Endothelial cell of umbilical vein (primary cell): ENCODE results near the gene PPP1R8. TPM values are rescaled to one million over a fixed set of nuclear protein-coding genes. Genes with fewer than 3 reads are reported as not detected.

Source experiments
- BruUV-seq: library from RNA; stranded (reverse); fragments of 400-500 nt; replicated peaks from 2 replicates; lab custom pipeline; 2021; lab: Mats Ljungman, UMichigan
- CTCF ChIA-PET: fragments of 300-600, 350-600 bp; sonication (Branson Sonifier 250); formaldehyde crosslinking; loops from one replicate; lab custom pipeline; 2021; ENCODE audit warnings: antibody characterized with exemption, inconsistent platforms; lab: Charles Lee
- POLR2A ChIA-PET: fragments of 300-600, 350-600 bp; sonication (Branson Sonifier 250); formaldehyde crosslinking; loops from one replicate; lab custom pipeline; 2021; ENCODE audit warnings: antibody characterized with exemption, inconsistent platforms; lab: Charles Lee
- DNase-seq: peaks from one replicate; pipeline ENCODE4 v3.0.0-alpha.2; 2011; ENCODE audit warnings: low read depth, low spot score
- FAIRE-seq: peaks from 2 replicates; lab custom pipeline; 2011; peaks lifted over from hg19 to GRCh38; lab: Jason Lieb, UNC
- H2AFZ ChIP-seq: 2 replicates; pipeline ENCODE4 v1.6.0; 2012; ENCODE audit warnings: low read depth, low read length, control low read depth, inconsistent platforms
- H3K27ac ChIP-seq: 2 replicates; pipeline ENCODE4 v1.5.1; 2011; ENCODE audit warnings: low read depth, mild to moderate bottlenecking, control low read depth, low read length, moderate library complexity; ENCODE audit not compliant: insufficient read depth
- H3K27me3 ChIP-seq, 2 experiments: 2 replicates each; pipeline versions ENCODE4 v1.6.0 to v1.6.1; 2011; ENCODE audit warnings: low read length in 2 of 2, mixed read lengths in 1 of 2; ENCODE audit not compliant: control insufficient read depth in 2 of 2, insufficient read depth in 2 of 2
- H3K36me3 ChIP-seq, 2 experiments: 2 replicates in 1 of 2; 3 replicates in 1 of 2; pipeline ENCODE4 v1.5.1; 2011; ENCODE audit warnings: low read length in 2 of 2, mild to moderate bottlenecking in 1 of 2, moderate library complexity in 1 of 2; ENCODE audit not compliant: control insufficient read depth in 2 of 2, insufficient read depth in 2 of 2; ENCODE audit errors: extremely low read depth in 1 of 2
- H3K4me1 ChIP-seq: 3 replicates; pipeline ENCODE4 v1.5.1; 2011; ENCODE audit warnings: mild to moderate bottlenecking, low read length; ENCODE audit not compliant: control insufficient read depth, insufficient read depth; ENCODE audit errors: extremely low read depth
- H3K4me2 ChIP-seq: 2 replicates; pipeline ENCODE4 v1.6.1; 2011; ENCODE audit warnings: low read length, control low read depth, mixed read lengths; ENCODE audit not compliant: insufficient read depth
- H3K4me3 ChIP-seq, 3 experiments: fragments of 200-600 bp in 1 of 3; sonication (generic), shearing (Covaris generic) in 1 of 3; replicated peaks in 1 of 3; 2 replicates each; pipeline ENCODE4 v1.5.1; 2011 to 2016; ENCODE audit warnings: control low read depth in 3 of 3, low read length in 3 of 3, mild to moderate bottlenecking in 2 of 3, inconsistent platforms in 1 of 3, low read depth in 1 of 3, moderate library complexity in 1 of 3; ENCODE audit not compliant: insufficient read depth in 1 of 3
- H3K79me2 ChIP-seq: 2 replicates; pipeline ENCODE4 v1.6.0; 2012; ENCODE audit warnings: low read length, inconsistent platforms; ENCODE audit not compliant: control insufficient read depth, insufficient read depth
- H3K9ac ChIP-seq: replicated peaks from 2 replicates; pipeline ENCODE3; 2011; ENCODE audit warnings: low read length, control low read depth; ENCODE audit not compliant: insufficient read depth; ENCODE audit errors: extremely low read depth
- H3K9me1 ChIP-seq: replicated peaks from 3 replicates; pipeline ENCODE4 v1.6.0; 2011; ENCODE audit warnings: mild to moderate bottlenecking, low read length; ENCODE audit not compliant: control insufficient read depth, insufficient read depth; ENCODE audit errors: extremely low read depth
- H3K9me3 ChIP-seq: replicated peaks from 2 replicates; pipeline ENCODE4 v1.5.1; 2012; ENCODE audit warnings: low read length, inconsistent platforms; ENCODE audit not compliant: control insufficient read depth, insufficient read depth
- H4K20me1 ChIP-seq: replicated peaks from 2 replicates; pipeline ENCODE3; 2011; ENCODE audit warnings: mild to moderate bottlenecking, low read length; ENCODE audit not compliant: control insufficient read depth, insufficient read depth; ENCODE audit errors: extremely low read depth
- EZH2 ChIP-seq: IDR thresholded peaks from 2 replicates; pipeline ENCODE4 v1.6.1; 2012; ENCODE audit warnings: borderline replicate concordance, low read depth, mild to moderate bottlenecking, moderate library complexity, low read length, inconsistent platforms; ENCODE audit not compliant: severe bottlenecking
- JUN ChIP-seq: IDR thresholded peaks from 2 replicates; pipeline ENCODE4 v1.6.1; 2011; ENCODE audit warnings: borderline replicate concordance, low read depth; ENCODE audit not compliant: insufficient read length, insufficient read depth
- MYC ChIP-seq: IDR thresholded peaks from one replicate; pipeline ENCODE4 v1.6.1; 2011; ENCODE audit warnings: mild to moderate bottlenecking, low read depth, low read length
- POLR2A ChIP-seq: IDR thresholded peaks from 2 replicates; pipeline ENCODE4 v1.6.1; 2012; ENCODE audit warnings: low read depth, mild to moderate bottlenecking, control low read depth, low read length
- dilution Hi-C: fragments of 300-500 bp; cut with MboI; formaldehyde crosslinking; loops from one replicate; pipeline ENCODE4 v1.15.0; 2019; ENCODE audit warnings: low sequenced_read_pairs; ENCODE audit not compliant: extremely low pct_ligation_motif_present
- intact Hi-C: fragments of 100-400 bp; cut with micrococcal nuclease; formaldehyde crosslinking; loops from one replicate; pipeline ENCODE4 v1.10.0; 2022
- polyA plus RNA-seq, 4 experiments: library from polyadenylated mRNA; depleted of rRNA in 3 of 4; stranded (reverse) in 3 of 4; unstranded in 1 of 4; fragments of >200 nt; gene quantifications; 2 replicates each; pipeline versions ENCODE4 v1.2.1 to v1.2.3, GENCODE V29; 2011 to 2012; ENCODE audit warnings: missing spikeins in 1 of 4
- total RNA-seq: library from RNA; stranded (reverse); gene quantifications from 2 replicates; pipeline ENCODE4 v1.2.3, GENCODE V29; 2021
- TF ChIP-seq, protein P1 (sequence below): IDR thresholded peaks from 2 replicates; pipeline ENCODE4 v1.6.1; 2011; ENCODE audit not compliant: insufficient read depth, insufficient read length
- TF ChIP-seq, protein P2 (sequence below), 2 donors: IDR thresholded peaks; 1 replicate in 1 of 2; 2 replicates in 1 of 2; pipeline ENCODE4 v1.5.1; 2011; ENCODE audit warnings: low read length in 2 of 2, mild to moderate bottlenecking in 2 of 2, moderate library complexity in 2 of 2, control low read depth in 1 of 2, inconsistent platforms in 1 of 2, low read depth in 1 of 2; ENCODE audit not compliant: insufficient read depth in 1 of 2; ENCODE audit errors: extremely low read depth in 1 of 2

PPP1R8 gene
- total and polyA plus RNA-seq, 2 donors (not counting 3 experiments of a cell fraction or from before 2014, with no cell fraction given): 39.0 to 48.5 TPM

DNA sequence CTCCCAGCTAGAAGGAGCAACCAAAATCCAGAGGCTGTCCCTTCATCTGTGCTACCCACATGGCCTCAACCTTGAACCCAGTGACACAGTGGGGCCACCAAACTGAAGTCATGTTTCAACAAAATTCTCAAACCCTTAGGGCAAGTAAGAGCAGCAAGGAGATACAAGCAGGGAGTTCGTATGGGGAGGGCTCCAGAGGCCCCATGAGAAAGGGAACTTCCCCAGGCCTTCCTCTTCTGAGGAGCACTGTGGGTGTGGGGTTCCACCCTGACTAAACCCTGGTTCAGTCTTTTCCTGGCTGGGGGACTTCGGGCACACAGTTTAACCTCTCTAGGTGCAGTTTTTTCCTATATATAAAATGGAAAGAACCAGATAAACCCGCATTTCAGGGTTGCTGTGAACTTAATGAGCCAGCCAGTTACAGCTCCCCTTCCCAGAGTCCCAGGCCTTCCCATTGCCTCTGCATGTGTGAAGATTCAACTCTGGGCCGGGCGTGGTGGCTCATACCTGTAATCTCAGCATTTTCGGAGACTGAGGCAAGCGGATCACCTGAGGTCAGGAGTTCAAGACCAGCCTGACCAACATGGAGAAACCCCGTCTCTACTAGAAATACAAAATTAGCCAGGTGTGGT is 33.8 kb downstream of the PPP1R8 start:
- H3K27ac ChIP-seq: no peak overlapping the region
- peak; percentile 24 for FAIRE-seq
- no peak overlapping the region for H3K4me2 ChIP-seq
- no peaks in the 10 kb centered on the region for H3K36me3 ChIP-seq
- intact Hi-C loops (no loop called here), dilution Hi-C loops (no loop called here)
- H3K4me1 ChIP-seq: peaks cover 4% of the 10 kb centered on the region
- no peaks in the 10 kb centered on the region for H4K20me1 ChIP-seq
- H3K9ac ChIP-seq: no peak overlapping the region
- BruUV-seq: no TSS peak
- H3K79me2 ChIP-seq: no peaks in the 10 kb centered on the region
- H3K9me1 ChIP-seq: no peaks in the 10 kb centered on the region
- H3K27me3 ChIP-seq: no peaks in the 10 kb centered on the region
- ChIA-PET POLR2A (no interaction called here), CTCF (interaction anchor here (1.1 kb wide), 2 partner anchors 11 to 15 kb away, joined by 3 read pairs; no protein-coding TSS in a partner anchor)
- peak overlapping the region; percentile 68 for H2AFZ ChIP-seq
- no peaks in the 10 kb centered on the region for H3K9me3 ChIP-seq
- DNase-seq: peak; percentile 7
- no peak overlapping the region for H3K4me3 ChIP-seq
- TF ChIP-seq, protein P1, sequence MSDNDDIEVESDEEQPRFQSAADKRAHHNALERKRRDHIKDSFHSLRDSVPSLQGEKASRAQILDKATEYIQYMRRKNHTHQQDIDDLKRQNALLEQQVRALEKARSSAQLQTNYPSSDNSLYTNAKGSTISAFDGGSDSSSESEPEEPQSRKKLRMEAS: no peak
- TF ChIP-seq, protein P2, sequence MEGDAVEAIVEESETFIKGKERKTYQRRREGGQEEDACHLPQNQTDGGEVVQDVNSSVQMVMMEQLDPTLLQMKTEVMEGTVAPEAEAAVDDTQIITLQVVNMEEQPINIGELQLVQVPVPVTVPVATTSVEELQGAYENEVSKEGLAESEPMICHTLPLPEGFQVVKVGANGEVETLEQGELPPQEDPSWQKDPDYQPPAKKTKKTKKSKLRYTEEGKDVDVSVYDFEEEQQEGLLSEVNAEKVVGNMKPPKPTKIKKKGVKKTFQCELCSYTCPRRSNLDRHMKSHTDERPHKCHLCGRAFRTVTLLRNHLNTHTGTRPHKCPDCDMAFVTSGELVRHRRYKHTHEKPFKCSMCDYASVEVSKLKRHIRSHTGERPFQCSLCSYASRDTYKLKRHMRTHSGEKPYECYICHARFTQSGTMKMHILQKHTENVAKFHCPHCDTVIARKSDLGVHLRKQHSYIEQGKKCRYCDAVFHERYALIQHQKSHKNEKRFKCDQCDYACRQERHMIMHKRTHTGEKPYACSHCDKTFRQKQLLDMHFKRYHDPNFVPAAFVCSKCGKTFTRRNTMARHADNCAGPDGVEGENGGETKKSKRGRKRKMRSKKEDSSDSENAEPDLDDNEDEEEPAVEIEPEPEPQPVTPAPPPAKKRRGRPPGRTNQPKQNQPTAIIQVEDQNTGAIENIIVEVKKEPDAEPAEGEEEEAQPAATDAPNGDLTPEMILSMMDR (IDR thresholded peaks at IDR 0.05; ENCODE audit: extremely low read depth in 1 of 2, insufficient read depth in 1 of 2, low read depth in 1 of 2, low read length in 2 of 2): no peak
- TF ChIP-seq JUN (no peak), POLR2A (no peak), MYC (no peak), EZH2 (no peak)
